Measurements from ENCODE around the gene TTLL3.

- TF ChIP-seq POLR2A (IDR thresholded peaks at IDR 0.05) = peak in 1 of 2 donors; percentile 93
- TF ChIP-seq CTCF (IDR thresholded peaks at IDR 0.05) = no peak
These were observed 33.8 kb downstream of the TTLL3 start, which contains the start of gene RPUSD3 for GRCh38 chr3:9843715-9844438.
